Skin epidermis (tissue), 12 donors: ENCODE results near the gene SLC35F1.

Source experiments
- H3K27ac ChIP-seq, 21 experiments: fragments of 200-600 bp; sonication (generic) in 11 of 21; one replicate each; pipeline ENCODE4 v1.5.0; 2020; ENCODE audit warnings: mild to moderate bottlenecking in 3 of 21, inconsistent platforms in 2 of 21, moderate library complexity in 2 of 21
- H3K4me3 ChIP-seq, 7 experiments: fragments of 200-600 bp; sonication (generic) in 2 of 7; one replicate each; pipeline ENCODE4 v1.5.0; 2020; ENCODE audit warnings: inconsistent platforms in 2 of 7, mild to moderate bottlenecking in 2 of 7, moderate library complexity in 1 of 7

SLC35F1 gene

DNA sequence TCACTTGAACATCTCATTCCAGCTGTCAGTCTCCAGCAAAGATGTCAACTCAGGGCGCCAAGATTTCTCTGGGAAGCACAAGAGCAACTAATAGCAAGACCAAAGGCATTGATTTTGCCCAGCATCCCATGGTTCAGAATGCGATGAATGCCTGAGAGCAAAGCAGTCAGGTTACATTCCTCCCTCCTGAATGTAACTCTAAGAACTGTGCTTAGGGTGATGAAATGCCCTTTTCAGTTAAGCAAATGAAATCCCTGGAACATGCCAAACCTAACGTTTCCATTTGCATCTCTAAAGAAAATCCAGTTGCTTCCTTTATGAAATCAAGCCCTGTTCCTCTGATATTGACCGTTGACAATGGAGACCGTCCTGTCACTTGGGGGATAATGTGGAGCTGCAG, 417.1 kb downstream of the SLC35F1 start:
- Histone ChIP-seq H3K4me3 (no peak overlapping the region), H3K27ac (no peak overlapping the region)

DNA sequence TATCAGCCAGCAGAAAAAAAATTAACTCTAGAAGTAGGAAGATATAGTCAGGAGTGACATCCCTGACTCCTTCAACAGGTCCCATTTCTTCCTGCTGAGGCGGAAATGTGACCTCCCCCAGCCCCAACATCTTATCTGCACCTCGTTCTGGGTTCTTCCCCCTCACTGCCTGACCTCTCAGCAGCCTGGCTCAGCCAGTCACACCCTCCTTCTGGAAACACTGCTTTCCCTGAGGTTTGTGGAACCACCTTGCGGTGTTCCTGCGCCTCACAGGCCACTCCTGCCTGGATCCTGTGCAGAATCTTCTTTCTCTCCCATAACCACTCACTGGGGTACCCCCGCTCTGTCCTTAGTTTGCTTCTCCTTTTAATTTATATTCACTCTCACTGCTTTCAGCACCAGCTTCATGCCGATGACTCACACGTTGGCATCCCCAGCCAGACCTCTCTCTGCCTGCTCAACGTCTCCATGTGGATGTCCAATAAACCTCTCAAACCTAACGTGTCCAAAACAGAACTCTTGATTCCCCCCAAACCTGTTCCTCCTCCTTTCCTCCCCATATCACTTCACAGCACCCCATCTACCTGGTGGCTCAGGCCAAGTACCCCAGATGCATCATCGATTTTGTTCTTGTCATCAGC, 418.3 kb downstream of the SLC35F1 start:
- Histone ChIP-seq H3K27ac (no peak overlapping the region), H3K4me3 (no peak overlapping the region)

DNA sequence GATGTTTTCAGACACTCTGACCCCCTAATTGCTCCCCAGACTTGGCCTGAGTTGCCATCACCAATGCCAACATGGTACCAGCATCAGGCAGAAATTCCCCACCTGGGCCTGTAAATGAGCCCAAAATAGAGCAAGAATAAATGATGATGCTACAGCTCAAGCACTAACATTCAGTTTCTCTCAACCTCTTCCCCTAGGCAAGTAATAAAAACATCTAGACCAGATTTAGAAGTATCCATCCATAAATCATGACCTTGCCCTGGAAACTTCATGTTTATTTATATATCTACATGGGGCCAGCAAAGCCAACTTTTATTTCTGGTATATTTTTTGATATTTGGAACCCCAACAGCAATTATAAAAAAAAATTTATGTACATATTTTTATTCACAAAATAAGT, 419.6 kb downstream of the SLC35F1 start:
- H3K4me3 ChIP-seq = no peak overlapping the region
- H3K27ac ChIP-seq = no peak overlapping the region

DNA sequence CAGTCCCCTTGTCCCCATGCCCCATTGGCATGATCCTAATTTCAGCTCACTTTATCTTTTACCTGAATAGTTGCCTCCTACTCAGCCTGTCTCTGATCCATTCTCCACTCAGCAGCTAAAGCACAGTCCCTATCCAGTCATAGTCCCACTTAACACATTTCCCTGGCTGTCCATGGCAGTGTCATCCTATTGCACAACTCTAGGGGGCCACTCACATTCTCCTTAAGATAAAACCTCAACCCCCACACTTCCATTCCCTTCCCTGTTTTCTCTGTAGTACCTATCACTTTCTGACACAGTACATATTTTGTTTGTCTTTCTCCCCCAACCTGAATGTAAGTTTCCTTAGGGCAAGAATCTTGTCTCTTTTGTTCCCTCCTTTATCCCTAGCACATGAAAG, 420.2 kb downstream of the SLC35F1 start:
- Histone ChIP-seq H3K27ac (no peak overlapping the region), H3K4me3 (no peak overlapping the region)

DNA sequence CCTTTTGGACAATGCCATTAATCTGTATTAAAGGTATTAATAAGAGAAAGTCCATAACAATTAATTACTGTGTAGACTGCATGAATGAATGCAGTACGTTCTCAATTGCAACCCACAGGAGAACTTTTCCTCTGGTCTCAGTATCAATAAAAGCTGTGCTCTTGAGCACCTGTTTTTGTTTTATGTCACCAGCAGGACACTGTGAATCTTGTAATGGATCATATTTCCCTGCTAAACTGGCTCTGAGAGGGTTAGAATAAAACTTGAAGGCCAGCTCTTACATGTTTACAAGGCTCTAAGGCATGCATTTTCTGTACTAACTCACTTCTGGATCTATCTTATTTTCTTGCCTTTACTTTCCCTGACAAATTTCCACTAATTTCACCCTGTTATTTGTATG, 426.7 kb downstream of the SLC35F1 start:
- Histone ChIP-seq H3K4me3 (no peak overlapping the region), H3K27ac (no peak overlapping the region)

DNA sequence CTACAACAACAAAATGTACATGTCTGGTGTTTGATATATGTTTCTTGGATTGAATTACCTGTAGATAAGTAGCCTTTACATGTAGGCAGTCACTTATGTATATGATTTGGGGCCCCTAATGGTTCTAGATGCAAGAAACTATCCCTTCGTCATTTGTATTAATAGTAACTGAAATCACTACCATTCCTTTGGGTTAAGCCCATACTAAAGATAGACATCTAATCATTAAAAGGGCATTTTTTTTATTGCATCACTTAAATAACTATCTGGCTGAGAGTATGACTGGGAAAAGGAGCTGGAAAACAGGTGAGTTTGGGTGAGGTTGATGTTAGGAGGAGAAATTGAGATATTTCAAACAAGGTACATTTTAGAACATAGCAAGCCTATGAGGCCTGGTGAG, 427.6 kb downstream of the SLC35F1 start:
- H3K27ac ChIP-seq = no peak overlapping the region
- no peak overlapping the region for H3K4me3 ChIP-seq

DNA sequence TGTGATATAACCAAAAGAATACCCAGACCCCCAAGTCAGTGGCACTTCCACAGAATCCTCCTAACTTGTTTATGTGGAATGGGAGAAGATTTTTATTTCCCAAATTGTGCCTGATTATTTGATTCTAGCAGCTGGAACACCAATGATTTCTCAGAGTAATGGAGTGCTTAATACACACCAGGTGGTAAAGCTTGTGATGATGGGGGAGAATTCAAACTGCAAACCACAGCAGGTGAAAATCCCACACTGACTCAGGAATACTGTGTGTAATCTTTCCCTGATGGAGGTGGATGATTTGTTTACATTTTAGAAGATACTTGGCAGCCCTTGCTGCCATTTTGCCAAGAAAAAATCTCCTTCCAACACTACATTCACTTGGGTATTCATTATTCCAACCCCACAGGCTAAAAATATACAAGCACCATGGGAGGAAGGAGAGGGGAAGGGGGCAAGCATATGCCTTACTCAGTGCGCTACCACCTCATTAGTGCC, 428.3 kb downstream of the SLC35F1 start:
- Histone ChIP-seq H3K4me3 (no peak overlapping the region), H3K27ac (no peak overlapping the region)

DNA sequence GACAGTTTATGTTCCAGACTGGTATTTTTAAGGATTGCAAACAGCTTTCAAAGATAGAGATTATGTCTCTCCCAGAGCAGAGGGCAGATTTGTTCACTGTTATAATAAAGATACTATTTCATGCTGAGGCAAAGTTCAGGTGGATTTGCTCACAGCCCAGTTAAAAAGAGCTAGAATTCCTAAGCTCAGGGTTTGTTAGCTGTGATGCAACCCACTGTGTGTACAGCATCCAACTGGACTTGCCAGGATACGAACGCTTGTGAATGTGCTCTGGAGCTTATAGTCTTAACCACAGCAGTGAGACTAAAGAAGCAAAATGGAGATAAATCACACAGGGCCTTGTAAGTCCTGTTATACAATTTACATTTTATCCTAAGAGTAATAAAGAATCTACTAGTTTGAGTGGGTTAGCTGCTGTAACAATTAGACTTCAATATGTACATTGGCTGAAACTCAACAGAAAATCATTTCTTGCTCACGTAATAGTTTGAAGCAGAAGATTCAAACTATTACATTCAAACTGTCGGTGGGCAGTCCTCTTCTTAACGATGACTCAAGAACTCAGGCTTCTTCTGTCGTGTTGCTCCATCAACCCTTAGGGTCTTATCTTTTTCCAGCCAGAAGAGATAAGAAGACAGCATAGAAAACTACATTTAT, 437.1 kb downstream of the SLC35F1 start:
- H3K27ac ChIP-seq = no peak overlapping the region
- no peak overlapping the region for H3K4me3 ChIP-seq

DNA sequence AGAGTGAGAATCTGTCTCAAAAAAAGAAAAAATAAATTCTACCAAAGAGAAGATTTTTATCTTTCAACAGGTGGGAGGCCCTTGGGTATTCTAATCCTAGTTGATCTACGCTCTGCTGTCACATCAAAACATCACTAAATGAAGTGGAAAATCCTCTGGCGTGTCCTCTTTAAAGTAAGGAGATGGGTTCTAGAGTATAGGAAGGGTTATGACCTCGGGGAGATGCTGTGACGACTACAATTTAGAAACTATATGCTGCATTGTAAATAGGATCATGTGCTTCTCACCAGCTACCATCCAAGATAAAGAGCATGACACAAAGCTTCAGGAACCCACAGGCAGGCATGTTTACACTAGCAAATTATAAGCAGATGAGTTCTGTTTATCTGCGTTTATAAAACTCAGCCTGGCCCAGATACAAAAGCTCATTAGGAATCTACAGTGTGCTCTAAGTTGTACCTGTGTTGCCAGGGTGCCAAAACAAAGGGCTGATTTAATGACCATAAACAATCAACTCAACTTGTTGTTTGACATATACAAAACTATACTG, 443.9 kb downstream of the SLC35F1 start:
- H3K27ac ChIP-seq = peak overlapping the region in 1 of 21 experiments; percentile 41

DNA sequence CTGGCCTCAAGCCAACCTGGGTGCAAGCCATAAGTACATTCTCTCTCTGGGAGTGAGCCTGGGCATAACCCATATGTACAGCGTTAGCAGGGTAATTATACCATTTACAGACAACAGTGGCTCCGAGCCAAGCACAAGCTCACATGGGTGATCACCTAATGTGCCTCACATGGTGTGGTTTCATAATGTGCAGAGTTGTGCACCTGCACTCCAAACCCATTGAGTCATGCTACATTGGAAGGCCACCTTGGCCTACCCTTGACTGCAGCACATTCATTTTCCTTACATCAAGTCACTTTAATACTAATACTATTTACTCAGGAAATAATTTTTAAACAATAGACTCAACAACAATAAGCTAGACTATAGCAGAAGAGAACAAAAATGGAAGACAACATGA, 446.5 kb downstream of the SLC35F1 start:
- Histone ChIP-seq H3K27ac (no peak overlapping the region), H3K4me3 (no peak overlapping the region)

More for the DNA sequence above, 443.9 kb downstream of the SLC35F1 start:
- no peak overlapping the region for H3K4me3 ChIP-seq

DNA sequence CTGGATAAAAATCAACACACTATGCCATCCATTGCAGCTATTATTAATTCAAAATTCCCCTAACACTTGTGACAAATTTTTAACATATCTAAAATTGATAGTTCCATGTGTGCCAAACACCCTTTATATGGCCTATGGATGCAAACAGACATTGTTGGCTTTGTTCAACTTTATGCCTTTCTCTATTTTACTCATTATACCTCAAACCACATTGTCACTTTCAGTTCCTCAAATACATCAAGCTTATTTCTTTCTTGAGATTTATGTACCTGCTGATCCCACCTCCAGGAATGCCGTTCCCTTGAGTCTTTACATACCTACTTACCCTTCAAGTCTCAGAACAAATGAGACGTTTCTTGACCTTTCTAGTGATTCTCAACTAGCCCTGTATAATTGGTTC, 447.6 kb downstream of the SLC35F1 start:
- H3K4me3 ChIP-seq = no peak overlapping the region

DNA sequence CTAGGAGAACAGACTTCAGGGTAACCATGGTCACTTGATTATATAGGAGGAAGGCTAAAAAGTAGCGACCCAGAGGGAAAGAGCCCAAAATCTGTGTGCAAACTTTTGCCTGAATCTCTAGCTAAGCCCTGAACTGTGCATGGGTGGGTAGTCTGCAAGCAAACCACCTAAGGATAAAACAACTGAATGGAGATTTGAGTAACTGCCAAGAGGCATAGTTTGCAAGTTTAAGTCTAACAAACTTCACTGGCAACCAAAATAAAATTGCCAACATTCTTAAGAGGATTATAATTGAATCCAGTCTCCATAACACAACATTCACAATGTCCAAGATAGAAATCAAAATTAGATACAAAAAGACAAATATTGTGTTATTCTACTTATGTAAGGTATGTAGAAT, 449.0 kb downstream of the SLC35F1 start:
- no peak overlapping the region for H3K27ac ChIP-seq
- H3K4me3 ChIP-seq = no peak overlapping the region

More for the DNA sequence above, 447.6 kb downstream of the SLC35F1 start:
- no peak overlapping the region for H3K27ac ChIP-seq

DNA sequence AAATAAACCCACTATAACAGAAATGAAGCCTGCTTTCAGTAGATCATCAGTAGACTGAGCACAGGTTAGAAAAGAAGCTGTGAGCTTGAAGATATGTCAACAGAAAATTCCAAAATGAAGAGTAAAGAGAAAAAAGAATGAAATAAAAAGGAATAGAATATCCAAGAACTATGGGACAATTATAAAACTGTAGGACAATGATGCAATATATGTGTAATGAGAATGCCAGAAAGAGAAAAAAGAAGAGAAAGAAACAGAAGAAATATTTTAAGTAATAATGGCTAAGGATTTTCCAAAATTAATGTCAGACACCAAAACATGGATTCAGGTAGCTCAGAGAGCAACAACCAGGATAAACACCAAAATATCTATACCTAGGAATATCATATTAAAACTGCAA, 449.6 kb downstream of the SLC35F1 start:
- Histone ChIP-seq H3K27ac (no peak overlapping the region), H3K4me3 (no peak overlapping the region)
